C4-2B (cell line): ENCODE data around the gene C19orf12.
A peak's percentile ranks its signal among the peaks of the same experiment; 100 is the strongest.

Source experiments
- H3K27ac ChIP-seq: fragments of 450-650 bp; 2 replicates; pipeline ENCODE4 v1.5.1; 2017
- CTCF ChIP-seq: fragments of 450-650 bp; conservative IDR thresholded peaks from 2 replicates; pipeline ENCODE4 v1.5.1; 2017; ENCODE audit warnings: mild to moderate bottlenecking
- ZFX ChIP-seq: fragments of 450-650 bp; IDR thresholded peaks from 2 replicates; pipeline ENCODE4 v1.6.1; 2017

The C19orf12 gene

GRCh38 chr19:29674374-29675119 is 40.5 kb downstream of the C19orf12 start:
- peak overlapping the region; percentile 99 for H3K27ac ChIP-seq
- no peak for TF ChIP-seq ZFX
- no peak for TF ChIP-seq CTCF

GRCh38 chr19:29673451-29674371 is 41.4 kb downstream of the C19orf12 start:
- H3K27ac ChIP-seq: peak overlapping the region; percentile 99
- TF ChIP-seq CTCF (no peak), ZFX (no peak)

GRCh38 chr19:29672933-29673336 is 42.1 kb downstream of the C19orf12 start:
- H3K27ac ChIP-seq: peak overlapping the region; percentile 99
- no peak for TF ChIP-seq CTCF
- TF ChIP-seq ZFX: no peak

GRCh38 chr19:29672319-29672932 is 42.6 kb downstream of the C19orf12 start:
- no peak for TF ChIP-seq CTCF
- peak overlapping the region; percentile 99 for H3K27ac ChIP-seq

- peak overlapping the region; percentile 99 for H3K27ac ChIP-seq
- TF ChIP-seq CTCF: no peak; the same call in 1 of the 2 replicates
- TF ChIP-seq ZFX: no peak
These were observed 43.5 kb downstream of the C19orf12 start for GRCh38 chr19:29671393-29672160.

GRCh38 chr19:29671026-29671392 is 44.1 kb downstream of the C19orf12 start:
- peak overlapping the region; percentile 99 for H3K27ac ChIP-seq

- TF ChIP-seq CTCF (no peak), ZFX (no peak)
These were observed 44.8 kb downstream of the C19orf12 start for GRCh38 chr19:29670255-29670654.

More at GRCh38 chr19:29670255-29670654, 44.8 kb downstream of the C19orf12 start:
- peak overlapping the region; percentile 99 for H3K27ac ChIP-seq
